KMS-11 (cell line): Measurements from ENCODE around the gene GJA5.

ENCODE experiments used
- H2AFZ ChIP-seq: fragments of 200-600 bp; sonication (generic); 2 replicates; pipeline ENCODE4 v1.6.1; 2016; ENCODE audit warnings: antibody characterized with exemption, mixed run types, low read depth
- H3K27ac ChIP-seq: fragments of 200-600 bp; sonication (generic); 2 replicates; pipeline ENCODE4 v1.6.1; 2016; ENCODE audit warnings: mild to moderate bottlenecking, mixed run types
- H3K27me3 ChIP-seq: fragments of 200-600 bp; sonication (generic); 2 replicates; pipeline ENCODE4 v1.6.1; 2017; ENCODE audit warnings: mild to moderate bottlenecking, low read depth, mixed run types, moderate library complexity; ENCODE audit not compliant: insufficient read depth
- H3K36me3 ChIP-seq: fragments of 200-600 bp; sonication (generic); 2 replicates; pipeline ENCODE4 v1.6.1; 2017; ENCODE audit warnings: mild to moderate bottlenecking, mixed run types; ENCODE audit not compliant: insufficient read depth
- H3K4me1 ChIP-seq: fragments of 200-600 bp; sonication (generic); 2 replicates; pipeline ENCODE4 v1.6.1; 2016; ENCODE audit warnings: mild to moderate bottlenecking, low read depth, mixed run types; ENCODE audit not compliant: poor library complexity, severe bottlenecking
- H3K4me2 ChIP-seq: fragments of 200-600 bp; sonication (generic); 2 replicates; pipeline ENCODE4 v1.7.0; 2016; ENCODE audit warnings: mild to moderate bottlenecking, mixed run types
- H3K4me3 ChIP-seq: fragments of 200-600 bp; sonication (generic); IDR thresholded peaks from 2 replicates; pipeline ENCODE4 v1.6.1; 2017; ENCODE audit warnings: low read depth, low read length, mixed read lengths; ENCODE audit not compliant: insufficient read depth
- H3K79me2 ChIP-seq: fragments of 200-600 bp; sonication (generic); 2 replicates; pipeline ENCODE4 v1.6.1; 2016; ENCODE audit warnings: low read depth, mixed run types; ENCODE audit not compliant: insufficient read depth
- H3K9ac ChIP-seq: fragments of 200-600 bp; sonication (generic); 2 replicates; pipeline ENCODE4 v1.6.1; 2016; ENCODE audit warnings: mild to moderate bottlenecking, mixed run types
- H4K20me1 ChIP-seq: fragments of 200-600 bp; sonication (generic); 2 replicates; pipeline ENCODE4 v1.6.1; 2016; ENCODE audit warnings: mild to moderate bottlenecking, mixed run types; ENCODE audit not compliant: insufficient read depth
- TF ChIP-seq, protein P1 (sequence below): fragments of 200-600 bp; sonication (generic); conservative IDR thresholded peaks from 2 replicates; pipeline ENCODE4 v1.6.1; 2017; ENCODE audit warnings: low read depth, mild to moderate bottlenecking, antibody characterized with exemption, low read length, moderate library complexity, mixed read lengths

GJA5 gene

GRCh38 chr1:147721716-147722115 lies 38.7 kb downstream of the GJA5 start:
- Histone ChIP-seq H4K20me1 (no peaks in the 10 kb centered on the region), H3K9ac (no peak overlapping the region), H3K79me2 (no peaks in the 10 kb centered on the region), H3K4me3 (no peak overlapping the region), H2AFZ (no peak overlapping the region), H3K27me3 (no peaks in the 10 kb centered on the region), H3K4me1 (no peaks in the 10 kb centered on the region), H3K36me3 (no peaks in the 10 kb centered on the region), H3K27ac (no peak overlapping the region), H3K4me2 (no peak overlapping the region)
- TF ChIP-seq, protein P1, sequence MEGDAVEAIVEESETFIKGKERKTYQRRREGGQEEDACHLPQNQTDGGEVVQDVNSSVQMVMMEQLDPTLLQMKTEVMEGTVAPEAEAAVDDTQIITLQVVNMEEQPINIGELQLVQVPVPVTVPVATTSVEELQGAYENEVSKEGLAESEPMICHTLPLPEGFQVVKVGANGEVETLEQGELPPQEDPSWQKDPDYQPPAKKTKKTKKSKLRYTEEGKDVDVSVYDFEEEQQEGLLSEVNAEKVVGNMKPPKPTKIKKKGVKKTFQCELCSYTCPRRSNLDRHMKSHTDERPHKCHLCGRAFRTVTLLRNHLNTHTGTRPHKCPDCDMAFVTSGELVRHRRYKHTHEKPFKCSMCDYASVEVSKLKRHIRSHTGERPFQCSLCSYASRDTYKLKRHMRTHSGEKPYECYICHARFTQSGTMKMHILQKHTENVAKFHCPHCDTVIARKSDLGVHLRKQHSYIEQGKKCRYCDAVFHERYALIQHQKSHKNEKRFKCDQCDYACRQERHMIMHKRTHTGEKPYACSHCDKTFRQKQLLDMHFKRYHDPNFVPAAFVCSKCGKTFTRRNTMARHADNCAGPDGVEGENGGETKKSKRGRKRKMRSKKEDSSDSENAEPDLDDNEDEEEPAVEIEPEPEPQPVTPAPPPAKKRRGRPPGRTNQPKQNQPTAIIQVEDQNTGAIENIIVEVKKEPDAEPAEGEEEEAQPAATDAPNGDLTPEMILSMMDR: no peak

DNA sequence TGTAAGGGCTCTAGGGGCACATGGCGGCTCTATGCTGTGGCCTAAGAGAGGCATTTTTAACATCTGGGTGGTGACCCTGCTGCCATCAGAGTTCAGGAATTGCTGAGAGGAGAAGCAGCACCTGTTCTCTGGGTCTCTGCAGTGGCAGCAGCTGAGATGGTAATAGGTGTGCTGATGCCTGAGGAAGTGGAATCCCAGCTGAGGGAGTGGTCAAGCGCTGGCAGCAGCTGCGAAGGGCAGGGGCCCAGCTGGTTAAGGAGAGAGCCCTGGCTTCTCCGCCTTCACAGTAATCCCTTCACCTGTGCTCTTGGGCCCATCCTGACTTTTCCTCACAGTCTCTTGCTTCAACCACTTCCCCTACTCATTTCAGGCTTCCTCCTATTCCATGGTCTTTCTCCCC lies 39.8 kb downstream of the GJA5 start:
- Histone ChIP-seq H3K9ac (no peak overlapping the region), H3K27ac (no peak overlapping the region), H4K20me1 (no peaks in the 10 kb centered on the region), H3K4me1 (no peaks in the 10 kb centered on the region), H2AFZ (no peak overlapping the region), H3K36me3 (no peaks in the 10 kb centered on the region), H3K4me3 (no peak overlapping the region), H3K79me2 (no peaks in the 10 kb centered on the region), H3K27me3 (no peaks in the 10 kb centered on the region), H3K4me2 (no peak overlapping the region)
- TF ChIP-seq, protein P1: no peak

DNA sequence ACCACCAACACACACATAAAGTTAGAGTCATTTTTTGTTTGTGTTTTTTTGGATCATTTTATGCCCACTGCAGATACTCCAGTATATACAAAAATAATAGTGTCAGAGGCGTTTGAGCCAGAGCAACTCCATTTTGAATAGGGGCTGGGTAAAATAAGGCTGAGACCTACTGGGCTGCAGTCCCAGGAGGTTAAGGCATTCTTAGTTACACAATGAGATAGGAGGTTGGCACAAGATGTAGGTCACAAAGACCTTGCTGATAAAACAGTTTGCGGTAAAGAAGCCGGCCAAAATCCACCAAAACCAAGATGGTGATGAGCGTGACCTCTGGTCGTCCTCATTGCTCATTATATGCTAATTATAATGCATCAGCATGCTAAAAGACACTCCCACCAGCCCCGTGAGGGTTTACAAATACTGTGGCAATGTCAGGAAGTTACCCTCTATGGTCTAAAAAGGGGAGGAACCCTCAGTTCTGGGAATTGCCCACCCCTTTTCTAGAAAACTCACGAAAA lies 40.6 kb downstream of the GJA5 start:
- TF ChIP-seq, protein P1: no peak

GRCh38 chr1:147719029-147719698 lies 41.2 kb downstream of the GJA5 start:
- Histone ChIP-seq H3K79me2 (no peaks in the 10 kb centered on the region), H3K27ac (no peak overlapping the region), H3K4me1 (no peaks in the 10 kb centered on the region), H3K36me3 (no peaks in the 10 kb centered on the region), H3K9ac (no peak overlapping the region), H3K4me2 (no peak overlapping the region), H3K27me3 (no peaks in the 10 kb centered on the region), H3K4me3 (no peak overlapping the region), H4K20me1 (no peaks in the 10 kb centered on the region), H2AFZ (no peak overlapping the region)
- TF ChIP-seq, protein P1: no peak

More for the DNA sequence above, 40.6 kb downstream of the GJA5 start:
- Histone ChIP-seq H3K4me3 (no peak overlapping the region), H3K4me2 (no peak overlapping the region), H2AFZ (no peak overlapping the region), H3K79me2 (no peaks in the 10 kb centered on the region), H3K27me3 (no peaks in the 10 kb centered on the region), H3K9ac (no peak overlapping the region), H4K20me1 (no peaks in the 10 kb centered on the region), H3K36me3 (no peaks in the 10 kb centered on the region), H3K27ac (no peak overlapping the region), H3K4me1 (no peaks in the 10 kb centered on the region)
